GM12878 (cell line): ENCODE data around the gene CALY. TPM values are rescaled to one million over a fixed set of nuclear protein-coding genes. Genes with fewer than 3 reads are reported as not detected.

ENCODE experiments used
- ATAC-seq: fragments of 200-7000 bp; cut with Tn5 transposase; 3 replicates; pipeline ENCODE4 v1.9.1; 2020; ENCODE audit warnings: mild to moderate bottlenecking, moderate library complexity
- BruUV-seq: library from RNA; stranded (reverse); fragments of 400-500 nt; replicated peaks from 2 replicates; lab custom pipeline; 2021; lab: Mats Ljungman, UMichigan
- CTCF ChIA-PET: fragments of 300-600 bp; sonication (Branson Sonifier 250); formaldehyde crosslinking; extraction: SDS; loops from one replicate; lab custom pipeline; 2021; ENCODE audit warnings: inconsistent platforms; lab: Yijun Ruan, JAX
- POLR2A ChIA-PET: fragments of 350-600 bp; formaldehyde crosslinking; extraction: SDS; loops from one replicate; lab custom pipeline; 2021; ENCODE audit warnings: inconsistent platforms; lab: Charles Lee
- RAD21 ChIA-PET: fragments of 300-600 bp; sonication (Branson Sonifier 250); formaldehyde crosslinking; loops from one replicate; lab custom pipeline; 2023; ENCODE audit warnings: antibody characterized with exemption; ENCODE audit not compliant: unreplicated experiment; lab: Charles Lee
- SMC1A ChIA-PET: fragments of 300-600 bp; sonication (Branson Sonifier 250); formaldehyde crosslinking; loops from one replicate; lab custom pipeline; 2023; ENCODE audit not compliant: unreplicated experiment, uncharacterized antibody; lab: Charles Lee
- DNase-seq: peaks from one replicate; pipeline ENCODE4 v3.0.0-alpha.2; 2011; ENCODE audit warnings: low read depth, low spot score
- FAIRE-seq: peaks from 3 replicates; lab custom pipeline; 2011; peaks lifted over from hg19 to GRCh38; lab: Jason Lieb, UNC
- H2AFZ ChIP-seq: 2 replicates; pipeline ENCODE4 v1.6.0; 2011; ENCODE audit warnings: low read depth, low read length, control low read depth; ENCODE audit not compliant: control insufficient read depth
- H3K27ac ChIP-seq: 2 replicates; pipeline ENCODE4 v1.5.1; 2011; ENCODE audit warnings: control low read depth; ENCODE audit not compliant: control insufficient read depth, insufficient read depth
- H3K27me3 ChIP-seq, 2 experiments: replicated peaks in 1 of 2; 2 replicates each; pipeline versions ENCODE4 v1.6.0 to v1.6.1; 2011; ENCODE audit warnings: low read length in 1 of 2; ENCODE audit not compliant: control insufficient read depth in 2 of 2, insufficient read depth in 2 of 2
- H3K36me3 ChIP-seq, 2 experiments: 2 replicates each; pipeline ENCODE4 v1.5.1; 2011; ENCODE audit warnings: low read length in 1 of 2; ENCODE audit not compliant: control insufficient read depth in 2 of 2, insufficient read depth in 2 of 2
- H3K4me1 ChIP-seq: 2 replicates; pipeline ENCODE4 v1.6.1; 2011; ENCODE audit warnings: mild to moderate bottlenecking, low read length, moderate library complexity, mixed read lengths; ENCODE audit not compliant: control insufficient read depth, insufficient read depth
- H3K4me2 ChIP-seq: 2 replicates; pipeline ENCODE4 v1.6.0; 2011; ENCODE audit warnings: control low read depth; ENCODE audit not compliant: control insufficient read depth, insufficient read depth
- H3K4me3 ChIP-seq: fragments of 200-600 bp; sonication (generic); 2 replicates; pipeline ENCODE4 v1.5.1; 2016
- H3K79me2 ChIP-seq: 2 replicates; pipeline ENCODE4 v1.6.0; 2011; ENCODE audit warnings: low read length; ENCODE audit not compliant: control insufficient read depth, insufficient read depth
- H3K9ac ChIP-seq: 2 replicates; pipeline ENCODE4 v1.8.0; 2011; ENCODE audit warnings: low read length, control low read depth, mixed read lengths; ENCODE audit not compliant: control insufficient read depth, insufficient read depth
- H3K9me3 ChIP-seq: replicated peaks from 3 replicates; pipeline ENCODE4 v1.5.1; 2011; ENCODE audit warnings: mild to moderate bottlenecking, low read length; ENCODE audit not compliant: control insufficient read depth, insufficient read depth
- H4K20me1 ChIP-seq: 2 replicates; pipeline ENCODE4 v1.6.0; 2011; ENCODE audit not compliant: control insufficient read depth, insufficient read depth
- CEBPB ChIP-seq, 2 experiments: fragments of 150-350 bp in 1 of 2; IDR thresholded peaks; 2 replicates each; pipeline ENCODE4 v1.6.1; 2012 to 2014; ENCODE audit warnings: low read depth in 2 of 2, low read length in 2 of 2, borderline replicate concordance in 1 of 2, inconsistent platforms in 1 of 2
- CEBPZ ChIP-seq: fragments of 150-350 bp; IDR thresholded peaks from 2 replicates; pipeline ENCODE4 v1.6.1; 2016; ENCODE audit warnings: low read depth, low read length
- CREM ChIP-seq: IDR thresholded peaks from 2 replicates; pipeline ENCODE4 v1.6.1; 2014; ENCODE audit warnings: antibody characterized with exemption, low read depth
- KDM1A ChIP-seq: fragments of 200-600 bp; sonication (generic); IDR thresholded peaks from 2 replicates; pipeline ENCODE4 v1.6.1; 2016; ENCODE audit warnings: borderline replicate concordance
- MTA2 ChIP-seq: fragments of 450-650 bp; IDR thresholded peaks from 2 replicates; pipeline ENCODE4 v1.6.1; 2016; ENCODE audit warnings: low read depth, mild to moderate bottlenecking, moderate library complexity
- REST ChIP-seq: IDR thresholded peaks from 2 replicates; pipeline ENCODE4 v1.6.1; 2012; ENCODE audit warnings: mild to moderate bottlenecking, low read depth, low read length
- SIX5 ChIP-seq: IDR thresholded peaks from 2 replicates; pipeline ENCODE4 v1.6.1; 2011; ENCODE audit warnings: mild to moderate bottlenecking, low read depth, low read length, moderate library complexity; ENCODE audit not compliant: severe bottlenecking
- SMAD5 ChIP-seq: IDR thresholded peaks from 2 replicates; pipeline ENCODE4 v1.6.1; 2016; ENCODE audit warnings: antibody characterized with exemption, low read depth
- TAF1 ChIP-seq: IDR thresholded peaks from 2 replicates; pipeline ENCODE4 v1.6.1; 2011; ENCODE audit warnings: mild to moderate bottlenecking, low read depth, low read length, borderline replicate concordance
- ZNF274 ChIP-seq: IDR thresholded peaks from one replicate; pipeline ENCODE4 v1.8.0; 2011; ENCODE audit not compliant: insufficient read length, insufficient read depth
- WGBS: methylation state at CpG from one replicate; pipeline ENCODE4 v1.1.6; 2016; ENCODE audit warnings: low lambda C conversion rate; ENCODE audit not compliant: insufficient replicate concordance, insufficient coverage; ENCODE audit errors: missing lambda C conversion rate; 5-methylcytosine and 5-hydroxymethylcytosine counted together
- in situ Hi-C: fragments of 300-500 bp; cut with MboI; formaldehyde crosslinking; loops from 9 replicates; pipeline ENCODE4 v1.14.3; 2018; ENCODE audit warnings: mixed read lengths
- intact Hi-C: fragments of 100-400 bp; cut with micrococcal nuclease; formaldehyde crosslinking; loops from one replicate; pipeline ENCODE4 v1.14.2; 2022; ENCODE audit not compliant: unreplicated experiment
- polyA plus RNA-seq, 11 experiments: library from polyadenylated mRNA; depleted of rRNA in 4 of 11; unstranded in 6 of 11; stranded (reverse) in 5 of 11; fragments of >200 nt; fragmentation: Nextera tagmentation in 4 of 11; fragmentation: Illumina TruSeq in 1 of 11; extraction: Ambion mirVana in 4 of 11; extraction: Trizol in 1 of 11; gene quantifications; 1 replicate in 1 of 11; 2 replicates in 10 of 11; pipeline versions ENCODE4 v1.2.1 to v1.2.3, GENCODE V29; 2011 to 2016; ENCODE audit warnings: inconsistent platforms in 2 of 11, missing spikeins in 2 of 11, low read depth in 1 of 11
- total RNA-seq, 4 experiments: library from RNA; depleted of rRNA in 3 of 4; stranded (reverse); fragments of >200 nt in 3 of 4; fragmentation: Illumina TruSeq in 1 of 4; extraction: Trizol in 1 of 4; gene quantifications; 2 replicates each; pipeline versions ENCODE4 v1.2.1 to v1.2.3, GENCODE V29; 2013 to 2021

The CALY gene
- total and polyA plus RNA-seq, 10 of the 15 experiments (the other 5 are each of a cell fraction or from before 2014, with no cell fraction given) = 0.07 TPM; not detected in 9

- in situ Hi-C loops = no loop called here
Measured at GRCh38 chr10:133338080-133339071, 1.7 kb upstream of the CALY start.

More at GRCh38 chr10:133338080-133339071, 1.7 kb upstream of the CALY start:
- no peaks in the 10 kb centered on the region for H3K36me3 ChIP-seq
- TF ChIP-seq TAF1 (no peak), CEBPB (IDR thresholded peaks at IDR 0.05; ENCODE audit: borderline replicate concordance in 1 of 2, low read depth in 2 of 2, low read length in 2 of 2) (no peak), SIX5 (no peak), REST (no peak), SMAD5 (no peak), CEBPZ (no peak), CREM (no peak), ZNF274 (no peak), MTA2 (no peak), KDM1A (no peak)
- H3K9ac ChIP-seq = no peak overlapping the region
- no peak overlapping the region for H3K4me3 ChIP-seq
- no peaks in the 10 kb centered on the region; the same call in 2 of the 3 replicates for H3K9me3 ChIP-seq
- H3K79me2 ChIP-seq = no peaks in the 10 kb centered on the region
- no peak overlapping the region for H3K27ac ChIP-seq
- peaks cover 5 to 9% of the 10 kb centered on the region in 2 experiments for H3K27me3 ChIP-seq
- FAIRE-seq (no peak), DNase-seq (no peak), ATAC-seq (no peak)
- RAD21 ChIA-PET = no interaction called here
- intact Hi-C loops = no loop called here
- no TSS peak for BruUV-seq
- whole genome bisulfite sequencing = 51% methylated on average over 10 of the region's 10 CpGs
- CTCF ChIA-PET = no interaction called here
- H2AFZ ChIP-seq = no peak overlapping the region
- no peak overlapping the region for H3K4me2 ChIP-seq
- H4K20me1 ChIP-seq = no peaks in the 10 kb centered on the region
- SMC1A ChIA-PET = no interaction called here
- POLR2A ChIA-PET = no interaction called here
- H3K4me1 ChIP-seq = no peaks in the 10 kb centered on the region
